Transverse colon (tissue), 3 donors: ENCODE measurements around the gene TXNRD1.

Source experiments
- CTCF ChIP-seq, 5 experiments: fragments of 200-600 bp in 3 of 5; fragments of 450-650 bp in 2 of 5; sonication (generic) in 3 of 5; IDR thresholded peaks; 1 replicate in 2 of 5; 2 replicates in 3 of 5; pipeline ENCODE4 v1.5.1; 2016 to 2017; ENCODE audit warnings: antibody characterized with exemption in 5 of 5, inconsistent platforms in 3 of 5, mild to moderate bottlenecking in 2 of 5, moderate library complexity in 1 of 5
- POLR2A ChIP-seq: fragments of 450-650 bp; IDR thresholded peaks from one replicate; pipeline ENCODE4 v1.6.1; 2016; ENCODE audit warnings: antibody characterized with exemption, mild to moderate bottlenecking, moderate library complexity

GRCh38 chr12:104290855-104291254 lies 75.3 kb downstream of the TXNRD1 start:
- TF ChIP-seq CTCF (IDR thresholded peaks at IDR 0.05) (no peak), POLR2A (no peak)
